Superior temporal gyrus (tissue), 1 donor: ENCODE measurements around the gene SPPL2B.
A peak's percentile ranks its signal among the peaks of the same experiment; 100 is the strongest.

Experiments used
- DNase-seq: peaks from one replicate; pipeline ENCODE4 v3.0.0-alpha.2; 2016; ENCODE audit errors: extremely low spot score

SPPL2B gene

DNA sequence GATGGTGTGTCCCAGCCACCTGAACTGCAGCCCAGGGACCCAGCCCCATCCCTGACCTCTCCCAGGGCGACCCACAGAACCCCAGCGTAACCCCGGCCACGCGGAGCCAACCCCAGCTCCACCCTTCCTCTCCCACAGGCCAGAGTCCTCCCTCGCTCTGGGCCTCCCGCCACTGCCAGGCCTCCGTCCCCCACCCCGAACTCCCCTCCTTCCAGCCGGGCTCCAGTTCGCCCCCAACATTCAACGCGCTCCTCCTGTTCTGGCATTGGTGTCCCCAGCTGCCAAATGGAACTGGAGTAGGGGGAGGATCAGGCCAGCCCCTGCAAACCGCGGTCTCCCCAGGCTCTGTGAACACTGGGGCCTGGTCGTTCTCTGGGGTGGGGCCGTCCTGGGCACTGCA lies 28.0 kb upstream of the SPPL2B start:
- no peak for DNase-seq

DNA sequence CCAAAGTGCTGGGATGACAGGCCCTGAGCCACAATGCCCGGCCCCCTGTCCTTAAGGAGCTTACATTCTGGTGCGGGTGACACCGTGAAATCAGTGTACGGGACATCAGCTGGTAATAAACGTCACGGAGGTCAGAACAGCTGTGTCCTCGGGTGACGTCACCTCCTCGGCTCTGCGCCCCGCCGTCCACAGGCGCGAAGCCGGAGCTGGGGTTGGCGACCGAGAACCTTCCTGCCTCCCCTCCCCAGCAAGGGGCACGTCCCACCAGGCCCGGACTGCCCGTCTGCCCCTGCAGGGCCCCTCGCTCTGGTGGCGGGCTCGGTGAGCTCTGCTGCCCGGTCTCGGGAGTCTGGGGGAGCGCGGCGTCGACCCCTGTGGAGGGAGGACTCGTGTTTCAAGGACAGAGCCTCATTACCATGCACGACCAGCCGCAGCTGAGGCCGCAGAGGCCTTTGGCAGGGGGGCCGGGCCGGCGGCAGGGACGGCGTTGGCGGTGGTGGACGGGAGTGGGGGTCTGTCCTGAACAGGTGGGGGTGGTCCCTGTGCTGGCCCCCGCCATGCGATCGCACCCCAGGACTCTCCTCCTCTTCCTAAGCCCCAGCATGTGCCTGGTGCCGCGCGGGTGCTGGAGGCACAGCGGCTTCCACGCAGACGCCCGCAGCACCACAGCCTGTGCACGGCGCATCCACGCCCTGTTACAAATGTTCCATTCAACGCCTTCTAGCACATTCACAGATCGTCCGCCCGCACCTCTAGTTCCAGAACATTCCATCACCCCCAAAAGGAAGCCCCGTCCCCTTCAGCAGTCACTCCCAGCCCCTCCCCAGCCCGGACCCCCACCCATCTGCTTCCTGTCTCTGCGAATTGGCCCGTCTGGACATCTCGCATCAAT lies 25.9 kb upstream of the SPPL2B start:
- DNase-seq, result no peak

DNA sequence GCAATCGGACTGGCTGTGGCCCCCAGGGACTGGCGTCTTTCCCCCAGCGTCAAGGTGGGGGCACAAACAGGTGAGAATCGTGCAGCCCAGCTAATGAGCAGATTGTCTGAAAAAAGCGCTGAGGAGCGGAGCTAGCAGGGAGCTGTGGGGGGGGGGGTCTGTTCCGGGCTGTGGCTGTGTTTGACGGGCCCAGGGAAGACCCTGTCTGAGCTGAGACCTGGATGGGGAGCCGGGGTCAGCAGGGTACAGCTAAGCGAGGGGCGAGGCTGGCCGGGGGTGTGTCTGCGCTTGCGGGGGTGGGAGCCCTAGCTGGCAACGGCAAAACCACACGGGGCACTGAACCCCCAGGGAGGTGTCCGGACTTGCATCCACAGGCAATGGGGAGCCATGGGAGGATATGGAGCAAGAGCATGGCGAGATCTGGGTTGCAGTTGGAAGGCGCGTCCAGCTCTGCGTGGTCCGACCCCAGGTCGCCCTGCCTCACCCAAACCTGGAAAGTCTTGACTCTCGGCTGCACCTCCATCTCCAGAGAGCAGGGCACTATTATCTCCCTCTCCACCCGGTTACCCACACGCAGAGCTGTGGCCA lies 25.2 kb upstream of the SPPL2B start:
- no peak for DNase-seq

DNA sequence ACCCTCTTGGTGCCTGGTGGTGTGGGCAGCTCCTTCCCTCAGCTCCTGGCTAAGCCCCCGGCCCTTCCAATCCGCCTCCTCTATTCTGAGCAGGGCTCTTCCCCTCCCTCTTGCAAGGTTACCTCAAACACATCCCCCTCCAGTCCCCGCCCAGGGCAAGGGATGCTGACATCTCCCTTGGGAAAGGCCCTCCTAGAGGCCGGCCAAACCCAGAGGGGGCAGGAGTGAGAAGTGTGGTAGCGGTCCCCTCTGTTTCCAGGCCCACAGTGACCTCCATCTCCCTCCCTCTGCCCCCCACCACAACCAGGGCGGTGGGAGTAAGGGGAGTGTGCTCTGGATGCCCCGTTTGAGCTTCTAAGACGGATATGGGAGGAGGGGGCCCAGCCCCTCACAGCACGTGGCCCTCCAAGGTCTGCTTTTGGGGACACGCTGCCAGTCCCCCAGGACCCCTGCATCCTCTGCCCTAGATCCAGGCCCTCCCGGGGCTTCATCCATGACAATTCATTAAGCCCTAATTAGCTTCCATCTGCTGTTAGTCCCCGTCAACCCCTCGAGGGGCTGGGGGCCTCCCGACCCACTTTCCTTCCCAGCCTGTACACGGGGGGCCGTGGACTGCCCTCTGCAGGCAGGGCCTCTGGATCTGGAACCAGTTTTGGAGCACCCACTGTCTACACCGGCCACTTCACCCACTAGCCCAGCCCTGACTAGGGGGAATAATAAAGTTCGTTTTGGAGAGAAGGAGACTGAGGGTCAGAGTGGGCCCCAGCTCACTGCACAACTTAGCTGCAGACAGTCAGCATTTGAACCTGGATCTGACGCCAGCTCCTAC lies 22.8 kb upstream of the SPPL2B start:
- no peak for DNase-seq

DNA sequence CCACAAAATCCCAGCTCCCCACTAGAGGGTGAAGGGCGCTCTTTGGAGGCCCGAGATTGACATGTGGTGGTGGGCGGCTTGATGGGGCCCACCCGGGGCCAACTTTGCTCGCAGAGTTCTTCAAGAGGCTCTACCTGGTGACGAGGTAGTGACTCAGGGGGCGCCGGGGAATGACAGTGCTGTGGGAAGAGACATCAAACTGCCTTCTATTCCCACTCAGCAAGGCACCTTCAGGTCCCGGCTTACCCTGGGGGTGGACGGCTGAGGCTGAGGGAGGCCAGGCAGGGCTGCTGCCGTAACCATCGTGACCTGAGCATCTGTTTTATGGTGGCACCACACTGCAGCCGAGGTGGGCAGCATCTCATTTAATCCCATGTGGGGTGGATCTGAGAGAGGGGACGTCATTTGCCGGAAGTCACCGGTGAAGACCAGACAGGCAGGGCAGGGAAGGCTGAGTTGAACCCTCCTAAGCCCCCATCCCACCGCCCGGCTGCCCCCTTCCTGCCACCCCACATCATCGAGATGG lies 22.1 kb upstream of the SPPL2B start:
- no peak for DNase-seq

DNA sequence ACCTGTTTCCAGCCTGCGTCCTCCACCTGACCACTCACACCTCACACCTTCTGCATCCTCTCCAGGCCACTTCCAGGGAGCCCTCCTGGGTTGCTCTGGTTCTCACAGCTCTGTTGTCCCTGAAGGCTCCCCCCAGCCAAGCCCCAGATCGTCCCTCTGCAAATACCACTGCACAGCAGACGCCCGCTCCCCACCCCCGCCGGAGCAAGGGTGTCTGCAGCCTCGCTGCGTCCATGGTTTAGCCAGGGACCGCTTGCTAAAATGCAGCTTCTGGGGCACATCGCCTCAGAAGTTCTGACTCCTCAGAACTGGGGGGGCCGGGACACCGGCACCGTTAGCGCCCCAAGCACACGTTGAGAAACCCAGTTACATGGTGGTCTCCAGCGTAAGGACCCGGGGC lies 21.5 kb upstream of the SPPL2B start:
- no peak for DNase-seq

DNA sequence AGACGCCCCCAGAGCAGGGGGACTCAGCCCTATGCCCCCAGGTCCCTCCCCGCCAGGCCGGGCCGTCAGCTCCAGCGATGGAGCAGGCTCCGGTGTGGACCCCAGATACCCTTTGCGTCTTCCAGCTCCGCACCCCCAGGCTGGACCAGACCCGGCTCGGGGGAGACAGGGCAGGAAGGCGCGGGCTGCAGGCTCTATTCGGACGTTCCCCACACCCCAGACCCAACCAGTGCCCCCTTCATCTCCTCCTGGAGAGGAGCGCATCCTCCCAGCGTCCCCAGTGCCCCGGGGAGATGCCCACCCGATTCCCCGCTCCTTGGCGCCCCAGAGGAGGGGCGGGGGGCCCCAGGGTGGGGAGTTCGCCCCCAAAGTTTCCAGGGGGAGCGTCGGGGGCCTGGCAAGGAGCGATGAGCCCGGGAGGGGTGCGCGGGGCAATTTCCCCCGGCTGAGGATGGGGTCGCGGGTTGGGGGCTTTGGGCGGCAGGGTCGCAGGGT lies 20.9 kb upstream of the SPPL2B start:
- no peak for DNase-seq

DNA sequence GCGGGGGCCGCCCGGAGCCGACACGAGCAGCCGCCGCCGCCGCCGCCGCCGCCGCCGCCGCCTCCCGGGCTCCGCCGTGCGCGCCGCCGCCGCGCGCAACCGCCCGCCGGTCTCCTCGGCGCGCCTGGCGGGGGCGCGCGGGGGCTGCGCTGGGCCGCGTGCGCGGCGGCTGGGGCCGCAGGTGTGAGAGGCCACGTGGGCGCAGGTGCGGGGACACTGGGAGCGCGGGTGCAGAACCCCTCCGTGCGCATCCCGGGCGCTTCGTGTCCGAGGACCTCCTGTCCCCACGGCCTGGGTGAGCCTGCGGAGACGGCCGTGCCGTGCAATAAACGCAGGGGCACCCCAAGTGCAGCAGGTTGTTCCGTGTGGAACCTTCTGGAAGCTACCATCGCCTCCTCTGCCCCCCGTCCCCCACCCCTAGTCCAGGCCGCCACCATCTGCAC lies 20.3 kb upstream of the SPPL2B start, which contains the start of gene LINGO3:
Gene LINGO3 (minus strand): TSS at position 41 of the 443 bp plus-strand sequence. CDS start 16,378 bp downstream, outside the sequence.
- DNase-seq, result no peak

DNA sequence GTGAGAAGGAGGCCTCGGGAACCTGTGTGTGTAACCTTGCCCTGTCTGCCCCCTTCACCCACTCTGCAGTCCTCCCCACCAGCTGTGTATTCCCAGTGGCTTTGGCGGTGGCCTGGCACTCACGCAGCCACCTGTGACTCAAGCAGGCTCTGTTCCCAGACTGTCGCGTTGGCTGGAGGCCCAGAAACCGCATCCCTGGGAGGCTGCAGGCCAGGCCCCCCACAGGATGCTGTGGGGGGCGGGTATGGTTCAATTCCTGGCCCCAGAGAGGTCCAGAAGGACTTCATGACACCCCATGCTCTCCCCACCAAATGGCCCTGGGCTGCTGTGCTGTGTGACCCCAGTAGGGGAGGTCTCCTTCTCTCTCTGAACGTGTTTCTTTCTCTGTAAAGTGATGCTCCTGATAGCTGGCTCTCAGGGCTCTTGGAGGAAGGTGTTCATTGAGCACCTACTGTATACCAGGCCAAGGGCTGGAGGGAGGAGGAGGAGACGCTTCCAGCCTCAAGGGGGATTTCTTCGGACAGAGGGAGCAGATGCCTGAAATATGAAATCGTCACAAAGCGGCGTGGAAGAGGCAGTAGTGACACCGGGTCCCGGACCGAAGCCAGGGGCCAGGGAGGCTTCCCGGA lies 18.6 kb upstream of the SPPL2B start:
- DNase-seq, result no peak

DNA sequence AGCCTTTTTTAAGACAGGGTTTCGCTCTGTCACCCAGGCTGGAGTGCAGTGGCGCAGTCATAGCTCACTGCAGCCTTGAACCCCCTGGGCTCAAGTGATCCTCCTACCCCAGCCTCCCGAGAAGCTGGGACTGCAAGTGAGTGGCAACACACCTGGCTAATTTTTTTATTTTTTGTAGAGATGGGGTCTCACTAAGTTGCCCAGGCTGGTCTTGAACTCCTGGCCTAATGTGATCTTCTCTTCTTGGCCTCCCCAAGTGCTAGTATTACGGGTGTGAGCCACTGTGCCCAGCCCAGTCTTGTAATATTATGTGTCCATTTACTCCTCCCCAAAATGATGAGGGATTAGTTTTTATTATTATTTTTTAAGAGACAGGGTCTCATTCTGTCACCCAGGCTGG lies 17.4 kb upstream of the SPPL2B start:
- DNase-seq, result no peak

DNA sequence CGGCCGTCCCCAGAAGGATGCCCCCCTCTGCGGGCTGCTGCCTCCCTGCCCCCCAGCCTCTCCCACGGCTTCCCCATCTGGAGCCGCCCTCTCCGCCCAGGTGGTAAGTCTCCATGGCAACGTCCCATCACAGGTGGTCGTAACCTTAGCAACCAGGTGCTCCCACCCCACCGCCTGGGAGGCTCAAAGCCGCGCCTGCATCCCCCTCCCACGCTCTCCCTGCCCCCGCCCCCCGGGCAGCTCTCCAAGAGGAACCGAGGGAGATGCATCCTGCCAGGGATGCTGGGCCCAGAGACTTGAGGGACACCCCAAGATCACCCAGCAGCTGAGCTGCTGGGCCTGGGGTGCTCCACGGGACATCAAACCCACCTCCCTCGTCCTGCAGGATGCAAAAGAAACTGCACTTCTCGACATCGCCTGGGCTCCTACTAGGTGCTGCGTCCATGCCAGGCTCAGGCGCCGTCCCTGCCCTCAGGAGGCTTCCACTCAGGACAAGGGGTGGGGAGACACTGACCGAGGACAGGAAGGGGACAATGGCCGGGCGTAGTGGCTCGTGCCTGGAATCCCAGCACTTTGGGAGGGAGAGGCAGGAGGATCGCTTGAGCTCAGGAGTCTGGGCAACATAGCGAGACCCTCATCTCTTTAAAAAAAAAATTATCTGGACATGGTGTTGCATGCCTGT lies 15.5 kb upstream of the SPPL2B start:
- DNase-seq, result no peak

DNA sequence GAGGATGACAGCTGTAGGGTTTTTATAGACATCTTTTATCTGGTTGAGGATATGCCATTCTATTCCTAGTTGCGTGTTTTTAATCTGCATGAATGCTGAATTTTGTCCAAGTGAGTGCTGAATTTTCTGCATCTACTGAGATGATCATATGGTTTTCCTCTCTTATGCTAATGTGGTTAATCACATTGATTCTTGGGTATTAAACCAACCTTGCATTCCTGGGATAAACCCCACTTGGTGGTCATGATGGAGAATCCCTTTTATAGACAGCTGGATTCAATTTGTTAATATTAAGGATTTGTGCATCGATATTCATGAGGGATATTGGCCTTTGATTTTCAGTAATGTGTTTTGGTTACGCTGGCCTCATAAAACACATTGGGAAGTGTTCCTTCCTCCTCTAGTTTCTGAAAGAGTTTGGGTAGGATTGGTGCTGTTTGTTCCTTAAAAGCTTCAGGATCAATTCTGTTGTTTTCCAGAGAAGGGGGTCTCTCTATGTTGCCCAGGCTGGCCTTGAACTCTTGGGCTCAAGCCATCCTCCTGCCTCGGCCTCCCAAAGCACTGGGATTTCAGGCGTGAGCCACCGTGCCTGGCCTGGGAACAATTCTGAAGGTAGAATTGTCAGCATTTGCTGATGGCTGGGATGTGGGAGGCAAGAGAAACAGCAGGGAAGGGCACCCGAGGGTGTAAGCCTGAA lies 13.2 kb upstream of the SPPL2B start:
- no peak for DNase-seq

DNA sequence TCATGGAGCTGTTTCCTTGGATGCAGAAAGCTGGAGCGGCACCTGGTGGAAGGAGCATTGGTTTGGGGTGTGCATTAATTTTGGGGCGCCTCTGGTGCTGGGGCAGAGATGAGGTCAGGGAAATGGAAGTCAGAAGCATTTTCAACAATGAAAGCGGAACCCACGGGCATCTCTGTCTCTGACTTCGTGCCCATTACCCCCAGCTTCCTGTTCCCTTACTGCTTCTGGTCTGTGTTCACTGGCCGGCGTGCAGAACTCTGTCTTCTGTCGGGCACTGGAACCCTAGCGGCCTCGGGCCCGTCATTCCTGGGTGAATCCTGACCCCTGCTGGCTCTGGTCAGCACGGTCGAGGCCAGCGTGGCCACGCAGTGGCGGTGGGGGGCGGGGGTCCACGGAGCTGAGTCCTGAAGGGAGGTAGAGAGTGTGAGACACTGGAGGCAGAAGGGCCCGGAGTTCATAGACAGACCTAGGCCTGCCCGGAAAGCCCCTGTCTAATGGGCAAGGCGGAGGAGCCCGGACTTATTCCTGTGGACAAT lies 12.6 kb upstream of the SPPL2B start:
- DNase-seq, result peak; percentile 70

DNA sequence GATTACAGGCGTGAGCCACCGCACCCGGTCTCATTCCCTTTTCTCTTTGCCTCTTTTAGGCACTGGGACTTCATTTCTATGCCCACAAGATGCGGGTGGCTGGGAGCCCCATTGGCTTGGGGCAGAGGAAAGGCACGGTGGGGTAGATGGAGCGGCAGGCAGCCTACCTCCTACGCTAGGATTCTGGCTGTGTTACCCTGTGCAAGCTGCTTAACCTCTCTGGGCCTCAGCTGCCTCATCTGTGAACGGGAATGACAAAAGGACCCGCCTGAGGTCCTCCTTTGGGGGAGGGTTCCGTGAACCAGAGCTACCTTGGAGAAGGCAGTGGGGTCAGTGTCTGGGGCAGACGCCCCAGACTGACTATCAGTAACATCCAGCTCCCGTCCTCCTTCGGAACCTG lies 11.2 kb upstream of the SPPL2B start:
- no peak for DNase-seq

DNA sequence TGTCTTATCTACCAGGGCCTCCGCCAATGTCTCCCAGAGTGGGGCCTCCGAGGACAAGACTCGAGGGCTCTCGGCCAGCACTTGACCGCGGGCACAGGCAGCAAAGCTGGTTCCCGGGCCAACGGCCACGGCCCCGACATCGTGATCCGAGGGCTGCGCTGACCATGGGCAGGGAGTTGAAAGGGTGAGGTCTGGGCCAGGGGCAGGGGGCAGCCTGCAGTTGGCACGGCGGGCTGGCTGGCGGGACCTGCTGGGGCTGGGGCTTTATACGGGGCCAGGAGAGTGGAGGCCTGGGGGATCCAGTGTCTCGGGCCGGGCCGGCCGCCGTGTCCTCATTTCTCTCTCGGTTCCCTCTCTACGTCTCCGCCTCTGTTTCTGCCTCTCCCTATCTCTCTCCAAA lies 10.7 kb upstream of the SPPL2B start:
- DNase-seq, result no peak

DNA sequence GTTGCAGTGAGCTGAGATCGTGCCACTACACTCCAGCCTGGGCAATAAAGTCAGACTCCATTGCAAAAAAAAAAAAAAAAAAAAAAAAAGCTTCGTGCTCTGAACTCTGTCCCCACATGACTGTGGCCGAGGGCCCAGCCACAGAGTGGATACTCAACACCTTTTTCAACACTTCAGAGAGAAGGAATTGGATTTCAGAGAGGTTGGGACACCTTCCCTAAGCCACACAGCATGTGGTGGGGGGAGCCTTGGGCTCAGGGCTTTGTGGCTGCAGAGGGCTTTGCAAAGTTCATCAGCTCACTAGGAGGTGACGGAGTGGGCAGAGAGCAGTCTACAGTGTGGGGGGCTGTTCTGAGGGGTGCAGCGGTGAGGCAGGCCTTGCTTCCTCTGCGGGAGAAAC lies 9.6 kb upstream of the SPPL2B start:
- DNase-seq, result no peak

DNA sequence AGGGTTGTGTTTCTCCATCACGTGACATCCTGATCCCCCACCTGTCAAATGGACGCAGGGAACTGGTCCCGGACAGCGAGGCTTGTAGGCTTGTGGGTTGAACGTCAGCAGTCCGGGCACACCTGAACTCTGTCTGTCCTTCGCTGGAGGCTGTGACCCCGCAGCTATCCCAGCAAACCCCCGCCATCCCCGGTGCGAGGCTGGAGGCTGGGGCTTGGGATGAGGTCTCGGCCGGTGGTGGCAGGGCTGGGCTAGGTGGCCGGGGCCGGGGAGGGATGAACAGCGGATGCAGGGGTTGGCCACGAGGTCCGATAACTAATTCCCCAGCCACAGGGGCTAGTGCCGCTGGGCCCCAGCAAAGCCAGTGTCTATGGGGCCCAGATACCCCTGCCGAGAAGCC lies 8.9 kb upstream of the SPPL2B start:
- no peak for DNase-seq

DNA sequence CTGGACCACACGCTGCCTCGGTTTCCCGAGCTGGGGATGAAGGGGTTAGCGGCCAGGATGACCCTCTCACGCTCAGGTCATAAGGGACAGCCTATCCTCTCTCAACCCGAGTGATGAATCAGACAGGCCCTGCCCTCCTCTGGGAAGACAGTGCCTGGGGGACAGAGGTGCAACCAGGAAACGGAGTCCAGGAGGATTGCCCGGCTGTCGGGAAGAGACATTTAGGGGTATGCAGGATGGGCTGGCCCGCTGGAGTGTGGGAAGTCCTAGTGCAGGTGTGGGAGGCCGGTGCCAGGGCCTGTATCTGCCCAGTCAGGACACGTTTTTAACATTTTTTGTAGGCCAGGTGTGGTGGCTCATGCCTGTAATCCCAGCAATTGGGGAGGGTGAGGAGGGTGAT lies 8.4 kb upstream of the SPPL2B start:
- DNase-seq, result no peak

DNA sequence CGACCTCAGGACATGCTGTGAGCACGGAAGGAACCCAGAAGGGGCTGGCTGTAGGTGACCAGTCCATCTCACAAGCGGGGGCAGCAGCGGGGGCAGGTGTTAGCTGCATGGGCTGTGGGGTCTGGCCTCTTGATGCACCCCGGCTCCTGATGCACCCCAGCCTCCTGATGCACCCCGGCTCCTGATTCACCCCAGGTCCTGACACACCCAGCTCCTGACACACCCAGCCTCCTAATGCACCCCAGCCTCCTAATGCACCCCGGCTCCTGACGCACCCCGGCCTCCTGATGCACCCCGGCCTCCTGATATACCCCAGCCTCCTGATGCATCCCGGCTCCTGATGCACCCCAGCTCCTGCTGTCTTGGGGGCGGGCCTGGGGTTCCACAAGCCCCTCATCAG lies 7.5 kb upstream of the SPPL2B start:
- DNase-seq, result no peak
